IMR-90 (cell line): ENCODE measurements around the gene LCK. TPM values are rescaled to one million over a fixed set of nuclear protein-coding genes. Genes with fewer than 3 reads are reported as not detected.
A peak's percentile ranks its signal among the peaks of the same experiment; 100 is the strongest.

Experiments used
- ATAC-seq: fragments of 200-7000 bp; cut with Tn5 transposase; 2 replicates; pipeline ENCODE4 v1.9.1; 2020; ENCODE audit warnings: low read depth, mild to moderate bottlenecking, moderate library complexity
- BruUV-seq: library from RNA; stranded (reverse); fragments of 400-500 nt; replicated peaks from 2 replicates; lab custom pipeline; 2021; lab: Mats Ljungman, UMichigan
- CTCF ChIA-PET: fragments of 300-600 bp; formaldehyde crosslinking; extraction: SDS; loops from one replicate; lab custom pipeline; 2021; ENCODE audit warnings: antibody characterized with exemption; lab: Yijun Ruan, JAX
- POLR2A ChIA-PET: fragments of 300-600 bp; sonication (Branson Sonifier 250); formaldehyde crosslinking; loops from one replicate; lab custom pipeline; 2022; ENCODE audit warnings: antibody characterized with exemption; ENCODE audit not compliant: unreplicated experiment; lab: Charles Lee
- DNase-seq: peaks from one replicate; pipeline ENCODE4 v3.0.0; 2013
- H2AFZ ChIP-seq: replicated peaks from 2 replicates; pipeline ENCODE3; 2013; ENCODE audit warnings: low read length, mild to moderate bottlenecking; ENCODE audit not compliant: poor library complexity
- H2AK5ac ChIP-seq: 2 replicates; pipeline ENCODE4 v1.6.1; 2013; ENCODE audit warnings: low read depth, low read length, inconsistent platforms
- H2AK9ac ChIP-seq: replicated peaks from 2 replicates; pipeline ENCODE3; 2013; ENCODE audit warnings: mild to moderate bottlenecking, low read depth, low read length, moderate library complexity; ENCODE audit not compliant: poor library complexity
- H2BK120ac ChIP-seq: 2 replicates; pipeline ENCODE4 v1.6.1; 2013; ENCODE audit warnings: low read depth, low read length, inconsistent platforms
- H2BK15ac ChIP-seq: 3 replicates; pipeline ENCODE4 v1.6.1; 2013; ENCODE audit warnings: low read depth, low read length, inconsistent platforms
- H2BK20ac ChIP-seq: 2 replicates; pipeline ENCODE4 v1.6.1; 2013; ENCODE audit warnings: low read depth, mild to moderate bottlenecking, inconsistent platforms, low read length, moderate library complexity
- H2BK5ac ChIP-seq: 2 replicates; pipeline ENCODE4 v1.6.1; 2013; ENCODE audit warnings: mild to moderate bottlenecking, low read depth, low read length, inconsistent platforms; ENCODE audit not compliant: poor library complexity, severe bottlenecking
- H3K14ac ChIP-seq: replicated peaks from 2 replicates; pipeline ENCODE4 v1.6.1; 2013; ENCODE audit warnings: low read depth, low read length, inconsistent platforms
- H3K18ac ChIP-seq: 2 replicates; pipeline ENCODE4 v1.6.1; 2013; ENCODE audit warnings: low read depth, low read length, control low read depth
- H3K23ac ChIP-seq: 2 replicates; pipeline ENCODE4 v1.6.1; 2013; ENCODE audit warnings: low read depth, low read length, inconsistent platforms
- H3K27ac ChIP-seq: 2 replicates; pipeline ENCODE4 v1.5.1; 2013; ENCODE audit warnings: mild to moderate bottlenecking, control low read depth, low read length; ENCODE audit not compliant: insufficient read depth
- H3K27me3 ChIP-seq: 2 replicates; pipeline ENCODE4 v1.6.1; 2013; ENCODE audit warnings: low read length; ENCODE audit not compliant: control insufficient read depth, insufficient read depth
- H3K36me3 ChIP-seq: 2 replicates; pipeline ENCODE4 v1.6.1; 2013; ENCODE audit warnings: low read length, mixed read lengths; ENCODE audit not compliant: control insufficient read depth, insufficient read depth
- H3K4ac ChIP-seq: 2 replicates; pipeline ENCODE4 v1.6.1; 2013; ENCODE audit warnings: low read depth, low read length, inconsistent platforms
- H3K4me1 ChIP-seq: 2 replicates; pipeline ENCODE4 v1.6.1; 2013; ENCODE audit warnings: low read length, mixed read lengths; ENCODE audit not compliant: control insufficient read depth, insufficient read depth
- H3K4me2 ChIP-seq: 2 replicates; pipeline ENCODE4 v1.6.1; 2013; ENCODE audit warnings: low read depth, mild to moderate bottlenecking, control low read depth, low read length, moderate library complexity
- H3K4me3 ChIP-seq: 2 replicates; pipeline ENCODE4 v1.5.1; 2013; ENCODE audit warnings: low read depth, mild to moderate bottlenecking, control low read depth, low read length, moderate library complexity; ENCODE audit not compliant: insufficient read depth
- H3K56ac ChIP-seq: 2 replicates; pipeline ENCODE4 v1.6.1; 2013; ENCODE audit warnings: low read length, inconsistent platforms; ENCODE audit not compliant: insufficient read depth; ENCODE audit errors: extremely low read depth
- H3K79me1 ChIP-seq, 2 experiments: 2 replicates each; pipeline ENCODE4 v1.6.1; 2013; ENCODE audit warnings: low read length in 2 of 2, inconsistent platforms in 1 of 2, low read depth in 1 of 2
- H3K9ac ChIP-seq: 2 replicates; pipeline ENCODE4 v1.6.1; 2013; ENCODE audit warnings: low read depth, low read length, control low read depth
- H3K9me1 ChIP-seq: 2 replicates; pipeline ENCODE4 v1.6.1; 2013; ENCODE audit warnings: low read length, inconsistent platforms; ENCODE audit not compliant: insufficient read depth
- H3K9me3 ChIP-seq: 2 replicates; pipeline ENCODE4 v1.6.1; 2013; ENCODE audit warnings: low read length; ENCODE audit not compliant: control insufficient read depth, insufficient read depth
- H4K20me1 ChIP-seq: 2 replicates; pipeline ENCODE4 v1.6.1; 2013; ENCODE audit warnings: low read length, inconsistent platforms; ENCODE audit not compliant: insufficient read depth
- H4K5ac ChIP-seq: 2 replicates; pipeline ENCODE4 v1.6.1; 2013; ENCODE audit warnings: mild to moderate bottlenecking, low read depth, low read length, control low read depth
- H4K8ac ChIP-seq, 2 experiments: 2 replicates each; pipeline ENCODE4 v1.6.1; 2013; ENCODE audit warnings: low read depth in 2 of 2, low read length in 2 of 2, control low read depth in 1 of 2, inconsistent platforms in 1 of 2
- H4K91ac ChIP-seq: 2 replicates; pipeline ENCODE4 v1.6.1; 2013; ENCODE audit warnings: low read depth, low read length, inconsistent platforms; ENCODE audit not compliant: insufficient read depth
- BHLHE40 ChIP-seq: fragments of 150-350 bp; IDR thresholded peaks from 2 replicates; pipeline ENCODE4 v1.6.1; 2016; ENCODE audit warnings: mild to moderate bottlenecking, low read depth, low read length
- CEBPB ChIP-seq: IDR thresholded peaks from 2 replicates; pipeline ENCODE4 v1.6.1; 2012; ENCODE audit warnings: low read depth, low read length, improper control_type of control experiment
- CTCF ChIP-seq: conservative IDR thresholded peaks from 2 replicates; pipeline ENCODE4 v1.5.1; 2012; ENCODE audit warnings: mild to moderate bottlenecking, low read depth, low read length, improper control_type of control experiment
- ELK1 ChIP-seq: fragments of 150-350 bp; IDR thresholded peaks from 2 replicates; pipeline ENCODE4 v1.6.1; 2016; ENCODE audit warnings: low read depth, mild to moderate bottlenecking, low read length, moderate library complexity, borderline replicate concordance
- FOS ChIP-seq: fragments of 150-350 bp; IDR thresholded peaks from 2 replicates; pipeline ENCODE4 v1.6.1; 2016; ENCODE audit warnings: low read depth, low read length
- MAFK ChIP-seq: IDR thresholded peaks from 2 replicates; pipeline ENCODE4 v1.6.1; 2012; ENCODE audit warnings: low read depth, low read length, improper control_type of control experiment
- MAZ ChIP-seq: IDR thresholded peaks from 2 replicates; pipeline ENCODE4 v1.6.1; 2012; ENCODE audit warnings: low read depth, mild to moderate bottlenecking, low read length, improper control_type of control experiment, moderate library complexity, borderline replicate concordance
- MXI1 ChIP-seq: IDR thresholded peaks from 2 replicates; pipeline ENCODE4 v1.6.1; 2012; ENCODE audit warnings: low read depth, mild to moderate bottlenecking, low read length, moderate library complexity, borderline replicate concordance
- NFE2L2 ChIP-seq: fragments of 150-350 bp; IDR thresholded peaks from 2 replicates; pipeline ENCODE4 v1.6.1; 2016; ENCODE audit warnings: low read depth, mild to moderate bottlenecking, low read length
- RAD21 ChIP-seq: IDR thresholded peaks from 2 replicates; pipeline ENCODE4 v1.6.1; 2012; ENCODE audit warnings: low read length, improper control_type of control experiment
- RFX5 ChIP-seq: IDR thresholded peaks from 2 replicates; pipeline ENCODE4 v1.8.0; 2012; ENCODE audit warnings: low read depth, mild to moderate bottlenecking, low read length, moderate library complexity
- SMC3 ChIP-seq: fragments of 150-350 bp; IDR thresholded peaks from 2 replicates; pipeline ENCODE4 v1.6.1; 2016; ENCODE audit warnings: low read depth, mild to moderate bottlenecking, antibody characterized with exemption, low read length, moderate library complexity
- USF2 ChIP-seq: fragments of 150-350 bp; IDR thresholded peaks from 2 replicates; pipeline ENCODE4 v1.6.1; 2017; ENCODE audit warnings: mild to moderate bottlenecking, antibody characterized with exemption, low read length, low read depth
- WGBS, 2 experiments: methylation state at CpG; one replicate each; pipeline versions ENCODE4 v1.1.5 to v1.1.7; 2013; ENCODE audit warnings: missing lambda C conversion rate in 2 of 2; ENCODE audit not compliant: insufficient read length in 1 of 2; ENCODE audit errors: extremely low coverage in 2 of 2; 5-methylcytosine and 5-hydroxymethylcytosine counted together
- dilution Hi-C: fragments of 300-500 bp; cut with HindIII; formaldehyde crosslinking; loops from one replicate; pipeline ENCODE4 v1.14.3; 2018; ENCODE audit warnings: low sequenced_read_pairs; ENCODE audit not compliant: unreplicated experiment
- in situ Hi-C: fragments of 300-500 bp; cut with MboI; formaldehyde crosslinking; loops from 3 replicates; pipeline ENCODE4 v1.14.3; 2019; ENCODE audit warnings: low sequenced_read_pairs, inconsistent platforms, mixed read lengths
- intact Hi-C: fragments of 100-400 bp; cut with micrococcal nuclease; formaldehyde crosslinking; loops from 2 replicates; pipeline ENCODE4 v1.10.0; 2022
- polyA plus RNA-seq, 3 experiments: library from polyadenylated mRNA; depleted of rRNA; stranded (reverse); fragments of >200 nt; gene quantifications; 2 replicates each; pipeline ENCODE4 v1.2.3, GENCODE V29; 2012; ENCODE audit warnings: low replicate concordance in 1 of 3
- total RNA-seq: library from RNA; depleted of rRNA; stranded (reverse); fragments of >200 nt; gene quantifications from 2 replicates; pipeline ENCODE4 v1.2.3, GENCODE V29; 2012

LCK gene
- total and polyA plus RNA-seq, 2 of the 4 experiments (the other 2 are of a cell fraction): not detected

- CTCF ChIA-PET: interaction anchor here (1.0 kb wide), 1 partner anchor 81 kb away, joined by 3 read pairs; no protein-coding TSS in a partner anchor
- peak overlapping the region; percentile 37 for H3K14ac ChIP-seq
- H3K9ac ChIP-seq: no peak overlapping the region
Measured at GRCh38 chr1:32234792-32235191, 16.3 kb upstream of the LCK start.

More at GRCh38 chr1:32234792-32235191, 16.3 kb upstream of the LCK start:
- Histone ChIP-seq H3K18ac (peak overlapping the region; percentile 34; the same call in 1 of the 2 replicates), H3K9me1 (peaks cover 13% of the 10 kb centered on the region), H3K27me3 (no peaks in the 10 kb centered on the region), H3K4me2 (no peak overlapping the region), H4K20me1 (no peaks in the 10 kb centered on the region), H3K79me1 (peaks cover 0 to 15% of the 10 kb centered on the region in 2 experiments; a peak in 2 of 4 replicates), H2AFZ (peak overlapping the region; percentile 48), H3K27ac (peak overlapping the region; percentile 88), H2AK5ac (peak overlapping the region; percentile 87), H4K5ac (peak overlapping the region; percentile 38; the same call in 1 of the 2 replicates), H3K36me3 (peaks cover 19% of the 10 kb centered on the region), H3K23ac (no peak overlapping the region), H4K8ac (peak overlapping the region; percentile 22 to 52; a peak in 2 of 4 replicates), H3K56ac (no peak overlapping the region), H3K4me3 (no peak overlapping the region), H4K91ac (peak overlapping the region; percentile 77), H3K4ac (peak overlapping the region; percentile 64), H2BK15ac (peak overlapping the region; percentile 59), H2BK5ac (peak overlapping the region; percentile 38), H2AK9ac (peak overlapping the region; percentile 29), H2BK120ac (peak overlapping the region; percentile 69), H2BK20ac (peak overlapping the region; percentile 83), H3K4me1 (peaks cover 12% of the 10 kb centered on the region), H3K9me3 (no peaks in the 10 kb centered on the region)
- no peak for ATAC-seq
- WGBS, 2 experiments: 90% methylated on average over 6 of the region's 7 CpGs; no CpG with 5 or more reads in 1 of the 2 experiments
- intact Hi-C loops (no loop called here), in situ Hi-C loops (no loop called here), dilution Hi-C loops (no loop called here)
- TF ChIP-seq SMC3 (no peak), RAD21 (no peak), RFX5 (no peak), MAZ (no peak), CEBPB (no peak), NFE2L2 (no peak), BHLHE40 (no peak), USF2 (no peak), MXI1 (no peak), ELK1 (no peak), FOS (no peak), MAFK (no peak), CTCF (no peak)
- POLR2A ChIA-PET: no interaction called here
- no peak for DNase-seq
- BruUV-seq: no TSS peak
